Neural progenitor cell (in vitro differentiated cells): ENCODE results near the gene CCDC142.

Source experiments
- EZH2 ChIP-seq: fragments of 200-600 bp; sonication (generic); IDR thresholded peaks from 2 replicates; pipeline ENCODE4 v1.6.1; 2017; ENCODE audit warnings: antibody characterized with exemption, mild to moderate bottlenecking, moderate library complexity
- EZH2phosphoT487 ChIP-seq: fragments of 200-600 bp; sonication (generic); IDR thresholded peaks from 2 replicates; pipeline ENCODE4 v1.6.1; 2017; ENCODE audit warnings: antibody characterized with exemption
- TF ChIP-seq, protein P1 (sequence below): fragments of 200-600 bp; sonication (generic); IDR thresholded peaks from 2 replicates; pipeline ENCODE4 v1.5.1; 2017; ENCODE audit warnings: antibody characterized with exemption, mild to moderate bottlenecking

DNA sequence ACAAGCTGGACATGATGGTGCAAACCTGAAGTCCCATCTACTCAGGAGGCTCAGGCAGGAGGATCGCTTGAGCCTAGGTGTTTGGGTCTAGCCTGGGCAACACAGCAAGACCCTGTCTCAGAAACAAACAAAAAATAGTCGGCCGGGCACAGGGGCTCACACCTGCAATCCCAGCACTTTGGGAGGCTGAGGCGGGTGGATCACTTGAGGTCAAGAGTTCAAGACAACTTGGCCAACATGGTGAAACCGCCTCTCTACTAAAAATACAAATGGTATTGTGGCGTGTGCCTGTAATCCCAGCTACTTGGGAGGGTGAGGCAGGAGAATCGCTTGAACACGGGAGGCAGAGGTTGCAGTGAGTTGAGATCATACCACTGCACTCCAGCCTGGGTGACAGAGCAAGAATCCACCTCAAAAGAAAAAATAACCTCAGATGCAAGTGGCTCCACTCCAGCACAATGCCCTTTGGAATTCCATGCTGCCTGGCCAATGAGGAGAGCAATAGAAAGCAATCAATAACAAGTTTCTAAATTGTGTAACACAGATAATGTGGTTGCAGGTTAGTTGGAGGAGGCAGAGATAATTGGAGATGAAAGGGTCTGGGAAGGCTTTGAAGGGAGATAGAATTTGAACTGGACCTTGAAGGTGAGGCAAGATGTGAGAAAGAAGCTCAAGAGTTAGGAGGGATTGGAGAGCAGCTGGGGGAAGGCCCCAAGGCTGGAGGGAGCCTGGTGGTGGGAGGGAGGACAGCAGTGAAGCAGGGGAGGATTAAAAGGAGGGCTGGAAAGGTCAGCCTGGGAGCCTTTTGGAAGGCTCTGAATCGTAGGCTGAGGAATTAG, 6.1 kb upstream of the CCDC142 start:
- TF ChIP-seq, protein P1, sequence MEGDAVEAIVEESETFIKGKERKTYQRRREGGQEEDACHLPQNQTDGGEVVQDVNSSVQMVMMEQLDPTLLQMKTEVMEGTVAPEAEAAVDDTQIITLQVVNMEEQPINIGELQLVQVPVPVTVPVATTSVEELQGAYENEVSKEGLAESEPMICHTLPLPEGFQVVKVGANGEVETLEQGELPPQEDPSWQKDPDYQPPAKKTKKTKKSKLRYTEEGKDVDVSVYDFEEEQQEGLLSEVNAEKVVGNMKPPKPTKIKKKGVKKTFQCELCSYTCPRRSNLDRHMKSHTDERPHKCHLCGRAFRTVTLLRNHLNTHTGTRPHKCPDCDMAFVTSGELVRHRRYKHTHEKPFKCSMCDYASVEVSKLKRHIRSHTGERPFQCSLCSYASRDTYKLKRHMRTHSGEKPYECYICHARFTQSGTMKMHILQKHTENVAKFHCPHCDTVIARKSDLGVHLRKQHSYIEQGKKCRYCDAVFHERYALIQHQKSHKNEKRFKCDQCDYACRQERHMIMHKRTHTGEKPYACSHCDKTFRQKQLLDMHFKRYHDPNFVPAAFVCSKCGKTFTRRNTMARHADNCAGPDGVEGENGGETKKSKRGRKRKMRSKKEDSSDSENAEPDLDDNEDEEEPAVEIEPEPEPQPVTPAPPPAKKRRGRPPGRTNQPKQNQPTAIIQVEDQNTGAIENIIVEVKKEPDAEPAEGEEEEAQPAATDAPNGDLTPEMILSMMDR = no peak
- no peak for TF ChIP-seq EZH2phosphoT487
- TF ChIP-seq EZH2 = no peak
